ENCODE measurements around the gene GFER.

GRCh38 chr16:1936945-1937479, 47.0 kb upstream of the GFER start:
- TF ChIP-seq CTCF (conservative IDR thresholded peaks at IDR 0.05; ENCODE audit: low read depth, low read length) = no peak
- TF ChIP-seq EZH2 (IDR thresholded peaks at IDR 0.05; ENCODE audit: borderline replicate concordance, low read depth, low read length, poor library complexity, severe bottlenecking) = no peak
